OCI-LY7 (cell line): ENCODE measurements around the gene IER5L. TPM values are rescaled to one million over a fixed set of nuclear protein-coding genes. Genes with fewer than 3 reads are reported as not detected.

Experiments used
- BruUV-seq: library from RNA; stranded (reverse); fragments of 400-500 nt; replicated peaks from 2 replicates; lab custom pipeline; 2021; lab: Mats Ljungman, UMichigan
- CTCF ChIA-PET: fragments of 300-600 bp; sonication (Branson Sonifier 250); formaldehyde crosslinking; loops from one replicate; lab custom pipeline; 2022; ENCODE audit warnings: antibody characterized with exemption; ENCODE audit not compliant: unreplicated experiment; lab: Charles Lee
- POLR2A ChIA-PET: fragments of 300-600 bp; sonication (Branson Sonifier 250); formaldehyde crosslinking; loops from one replicate; lab custom pipeline; 2022; ENCODE audit warnings: antibody characterized with exemption; lab: Charles Lee
- DNase-seq: peaks from one replicate; pipeline ENCODE4 v3.0.0-alpha.2; 2015; ENCODE audit warnings: low spot score
- H2AFZ ChIP-seq: fragments of 200-600 bp; sonication (generic), shearing (Covaris generic); 2 replicates; pipeline ENCODE4 v1.6.1; 2014; ENCODE audit warnings: mild to moderate bottlenecking, antibody characterized with exemption, low read length, moderate library complexity
- H3K27ac ChIP-seq: fragments of 200-600 bp; sonication (generic); 2 replicates; pipeline ENCODE4 v1.5.1; 2014; ENCODE audit warnings: mixed run types, low read depth, mild to moderate bottlenecking, moderate library complexity, low read length, inconsistent platforms; ENCODE audit not compliant: poor library complexity, severe bottlenecking
- H3K36me3 ChIP-seq: fragments of 200-600 bp; sonication (generic); 2 replicates; pipeline ENCODE4 v1.6.1; 2014; ENCODE audit warnings: mild to moderate bottlenecking, antibody characterized with exemption, low read length, moderate library complexity, mixed read lengths; ENCODE audit not compliant: insufficient read depth
- H3K4me1 ChIP-seq: fragments of 200-600 bp; sonication (generic); 2 replicates; pipeline ENCODE4 v1.5.1; 2014; ENCODE audit warnings: mild to moderate bottlenecking, low read length; ENCODE audit not compliant: insufficient read depth, poor library complexity, severe bottlenecking
- H3K4me2 ChIP-seq: fragments of 200-600 bp; sonication (generic); 2 replicates; pipeline ENCODE4 v1.6.1; 2014; ENCODE audit warnings: mild to moderate bottlenecking, low read length
- H3K4me3 ChIP-seq: fragments of 200-600 bp; sonication (generic); 2 replicates; pipeline ENCODE4 v1.5.1; 2014; ENCODE audit warnings: mild to moderate bottlenecking, low read depth, low read length; ENCODE audit not compliant: poor library complexity, severe bottlenecking
- H3K79me2 ChIP-seq: fragments of 200-600 bp; sonication (generic); 2 replicates; pipeline ENCODE4 v1.6.1; 2016; ENCODE audit warnings: low read depth, mild to moderate bottlenecking, low read length, moderate library complexity, mixed read lengths; ENCODE audit not compliant: insufficient read depth
- H3K9me2 ChIP-seq: fragments of 200-600 bp; sonication (generic); 2 replicates; pipeline ENCODE4 v1.6.1; 2016; ENCODE audit warnings: mild to moderate bottlenecking, low read length, mixed read lengths; ENCODE audit not compliant: insufficient read depth
- H3K9me3 ChIP-seq: fragments of 200-600 bp; sonication (generic); 2 replicates; pipeline ENCODE4 v1.6.1; 2014; ENCODE audit warnings: mild to moderate bottlenecking, mixed run types, low read length, mixed read lengths
- H4K20me1 ChIP-seq: fragments of 200-600 bp; sonication (generic); 2 replicates; pipeline ENCODE4 v1.6.1; 2014; ENCODE audit warnings: mild to moderate bottlenecking, antibody characterized with exemption, low read length, moderate library complexity, mixed read lengths; ENCODE audit not compliant: insufficient read depth
- CTCF ChIP-seq: fragments of 200-600 bp; sonication (generic); conservative IDR thresholded peaks from 2 replicates; pipeline ENCODE4 v1.5.1; 2014; ENCODE audit warnings: mild to moderate bottlenecking, antibody characterized with exemption, low read length, moderate library complexity, mixed read lengths
- EZH2phosphoT487 ChIP-seq: fragments of 200-600 bp; sonication (generic); IDR thresholded peaks from 2 replicates; pipeline ENCODE4 v1.6.1; 2018; ENCODE audit warnings: low read depth, borderline replicate concordance, mild to moderate bottlenecking, mixed run types, antibody characterized with exemption, low read length, moderate library complexity, mixed read lengths
- intact Hi-C: fragments of 100-400 bp; cut with micrococcal nuclease; formaldehyde crosslinking; loops from one replicate; pipeline ENCODE4 v1.10.0; 2022; ENCODE audit not compliant: unreplicated experiment
- total RNA-seq, 2 experiments: library from RNA; depleted of rRNA in 1 of 2; stranded (reverse); fragments of >200 nt in 1 of 2; shearing (Covaris generic) in 1 of 2; gene quantifications; 2 replicates each; pipeline ENCODE4 v1.2.3, GENCODE V29; 2014 to 2022

Gene IER5L
- total RNA-seq, 2 experiments from 2014 or later, result 2.8 to 21.2 TPM

- H3K27ac ChIP-seq, result no peak overlapping the region
- BruUV-seq, result no TSS peak
- no peak overlapping the region for H2AFZ ChIP-seq
- no peak overlapping the region for H3K4me2 ChIP-seq
- no peaks in the 10 kb centered on the region for H4K20me1 ChIP-seq
- peaks cover 8% of the 10 kb centered on the region; the same call in 1 of the 2 replicates for H3K9me3 ChIP-seq
- intact Hi-C loops, result no loop called here
- H3K4me1 ChIP-seq, result no peaks in the 10 kb centered on the region
- no peak overlapping the region for H3K4me3 ChIP-seq
- CTCF ChIA-PET, result interaction anchor here (1.1 kb wide), 1 partner anchor 9 kb away, joined by 3 read pairs; no protein-coding TSS in a partner anchor
- no peaks in the 10 kb centered on the region for H3K9me2 ChIP-seq
- POLR2A ChIA-PET, result interaction anchor here (0.6 to 1.0 kb wide), 2 partner anchors 41 to 106 kb away, joined by 3 read pairs; no protein-coding TSS in a partner anchor
- TF ChIP-seq EZH2phosphoT487 (no peak), CTCF (no peak)
- H3K36me3 ChIP-seq, result no peaks in the 10 kb centered on the region
- DNase-seq, result no peak
- H3K79me2 ChIP-seq, result no peaks in the 10 kb centered on the region
These were observed 6.1 kb upstream of the IER5L start for GRCh38 chr9:129184219-129184524.

DNA sequence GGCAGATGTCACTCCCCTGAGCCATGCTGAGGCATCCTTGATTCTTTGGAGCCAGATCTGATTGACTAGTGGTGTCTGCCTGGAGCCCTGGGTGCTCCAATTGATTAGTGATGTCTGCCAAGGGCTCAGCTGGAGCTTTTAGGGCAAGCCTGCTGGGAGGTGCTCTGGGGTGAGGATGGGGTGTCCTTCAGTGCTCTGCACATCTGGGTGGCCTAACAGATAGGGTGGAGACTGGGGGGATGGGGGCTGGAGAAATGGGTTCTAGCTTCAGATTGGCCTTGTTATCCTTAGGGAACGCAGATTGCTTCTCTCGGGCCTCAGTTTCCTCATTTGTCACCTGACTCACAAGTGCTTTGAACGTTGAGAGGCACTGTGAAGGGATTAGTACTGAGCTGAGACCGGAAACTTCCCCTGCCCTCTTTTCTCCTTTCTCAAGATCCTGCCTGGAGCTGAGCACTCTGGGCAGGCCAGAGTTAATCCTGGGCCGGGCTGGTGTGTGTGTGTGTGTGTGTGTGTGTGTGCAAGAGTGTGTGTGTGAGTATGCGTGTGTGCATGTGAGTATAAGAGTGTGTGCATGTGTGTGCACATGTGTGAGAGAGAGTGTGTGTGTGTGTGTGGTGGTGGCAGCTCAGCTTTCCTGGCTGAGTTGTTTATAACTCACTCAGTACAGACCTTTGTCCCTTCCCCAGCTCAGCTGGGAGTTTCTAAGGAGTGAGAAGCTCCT lies 5.6 kb upstream of the IER5L start:
- H2AFZ ChIP-seq, result no peak overlapping the region
- no peak overlapping the region for H3K27ac ChIP-seq
- peaks cover 8% of the 10 kb centered on the region; the same call in 1 of the 2 replicates for H3K9me3 ChIP-seq
- peaks cover 4% of the 10 kb centered on the region for H3K4me1 ChIP-seq
- H3K4me3 ChIP-seq, result no peak overlapping the region
- DNase-seq, result peak; percentile 26
- no peaks in the 10 kb centered on the region for H4K20me1 ChIP-seq
- TF ChIP-seq EZH2phosphoT487 (no peak), CTCF (no peak)
- H3K36me3 ChIP-seq, result no peaks in the 10 kb centered on the region
- BruUV-seq, result no TSS peak
- no peaks in the 10 kb centered on the region for H3K9me2 ChIP-seq
- no peaks in the 10 kb centered on the region for H3K79me2 ChIP-seq
- ChIA-PET CTCF (interaction anchor here (0.9 to 1.1 kb wide), 2 partner anchors 9 to 178 kb away, joined by 3 to 4 read pairs; no protein-coding TSS in a partner anchor), POLR2A (interaction anchor here (0.6 to 1.0 kb wide), 2 partner anchors 40 to 106 kb away, joined by 3 read pairs; no protein-coding TSS in a partner anchor)
- intact Hi-C loops, result no loop called here
- no peak overlapping the region for H3K4me2 ChIP-seq
